ENCODE measurements around the gene AKT1S1.
A peak's percentile ranks its signal among the peaks of the same experiment; 100 is the strongest.

Gene AKT1S1

GRCh38 chr19:49907745-49908446 lies 30.7 kb upstream of the AKT1S1 start:
- no peak for DNase-seq (ENCODE audit: low spot score)

GRCh38 chr19:49906879-49907564 lies 29.9 kb upstream of the AKT1S1 start:
- no peak for DNase-seq (ENCODE audit: low spot score)

GRCh38 chr19:49904136-49904535 lies 27.0 kb upstream of the AKT1S1 start:
- DNase-seq (ENCODE audit: low spot score) = no peak

GRCh38 chr19:49896863-49897621 lies 19.9 kb upstream of the AKT1S1 start, which contains the start of gene IL4I1:
Gene IL4I1, minus strand, starts transcription at chr19:49896887. Its CDS starts 727 bp downstream, at chr19:49896160.
- peak; percentile 32 for DNase-seq (ENCODE audit: low spot score)

- DNase-seq (ENCODE audit: low spot score) = no peak
These were observed 18.6 kb upstream of the AKT1S1 start for GRCh38 chr19:49895566-49896297.

- no peak for DNase-seq (ENCODE audit: low spot score)
These were observed 17.9 kb upstream of the AKT1S1 start for GRCh38 chr19:49894879-49895565.

GRCh38 chr19:49894011-49894664 lies 17.0 kb upstream of the AKT1S1 start:
- DNase-seq (ENCODE audit: low spot score) = no peak

GRCh38 chr19:49892716-49893115 lies 15.6 kb upstream of the AKT1S1 start:
- DNase-seq (ENCODE audit: low spot score) = no peak

GRCh38 chr19:49891393-49891792 lies 14.2 kb upstream of the AKT1S1 start:
- DNase-seq (ENCODE audit: low spot score) = no peak

GRCh38 chr19:49890349-49891311 lies 13.5 kb upstream of the AKT1S1 start:
- DNase-seq (ENCODE audit: low spot score) = no peak

- peak; percentile 75 for DNase-seq (ENCODE audit: low spot score)
These were observed 12.7 kb upstream of the AKT1S1 start for GRCh38 chr19:49889687-49890348.

- DNase-seq (ENCODE audit: low spot score) = no peak
These were observed 12.0 kb upstream of the AKT1S1 start for GRCh38 chr19:49889038-49889686.

- no peak for DNase-seq (ENCODE audit: low spot score)
These were observed 11.3 kb upstream of the AKT1S1 start for GRCh38 chr19:49888510-49888824.

GRCh38 chr19:49887665-49888509 lies 10.7 kb upstream of the AKT1S1 start:
- no peak for DNase-seq (ENCODE audit: low spot score)

GRCh38 chr19:49887037-49887664 lies 10.0 kb upstream of the AKT1S1 start:
- DNase-seq (ENCODE audit: low spot score) = no peak

- DNase-seq (ENCODE audit: low spot score) = no peak
These were observed 7.6 kb upstream of the AKT1S1 start for GRCh38 chr19:49884760-49885159.

GRCh38 chr19:49884109-49884508 lies 7.0 kb upstream of the AKT1S1 start:
- no peak for DNase-seq (ENCODE audit: low spot score)

- no peak for DNase-seq (ENCODE audit: low spot score)
These were observed 5.9 kb upstream of the AKT1S1 start for GRCh38 chr19:49883094-49883493.
